OCI-LY7 (cell line): ENCODE measurements around the gene ZCRB1. TPM values are rescaled to one million over a fixed set of nuclear protein-coding genes. Genes with fewer than 3 reads are reported as not detected.
"Not testable (repeated sequence)": the region's sequence is repeated elsewhere in the genome, so short reads cannot be mapped to it uniquely, and the experiment has no call there.

Source experiments
- BruUV-seq: library from RNA; stranded (reverse); fragments of 400-500 nt; replicated peaks from 2 replicates; lab custom pipeline; 2021; lab: Mats Ljungman, UMichigan
- CTCF ChIA-PET: fragments of 300-600 bp; sonication (Branson Sonifier 250); formaldehyde crosslinking; loops from one replicate; lab custom pipeline; 2022; ENCODE audit warnings: antibody characterized with exemption; ENCODE audit not compliant: unreplicated experiment; lab: Charles Lee
- POLR2A ChIA-PET: fragments of 300-600 bp; sonication (Branson Sonifier 250); formaldehyde crosslinking; loops from one replicate; lab custom pipeline; 2022; ENCODE audit warnings: antibody characterized with exemption; lab: Charles Lee
- DNase-seq: peaks from one replicate; pipeline ENCODE4 v3.0.0-alpha.2; 2015; ENCODE audit warnings: low spot score
- H2AFZ ChIP-seq: fragments of 200-600 bp; sonication (generic), shearing (Covaris generic); 2 replicates; pipeline ENCODE4 v1.6.1; 2014; ENCODE audit warnings: mild to moderate bottlenecking, antibody characterized with exemption, low read length, moderate library complexity
- H3K27ac ChIP-seq: fragments of 200-600 bp; sonication (generic); 2 replicates; pipeline ENCODE4 v1.5.1; 2014; ENCODE audit warnings: mixed run types, low read depth, mild to moderate bottlenecking, moderate library complexity, low read length, inconsistent platforms; ENCODE audit not compliant: poor library complexity, severe bottlenecking
- H3K36me3 ChIP-seq: fragments of 200-600 bp; sonication (generic); 2 replicates; pipeline ENCODE4 v1.6.1; 2014; ENCODE audit warnings: mild to moderate bottlenecking, antibody characterized with exemption, low read length, moderate library complexity, mixed read lengths; ENCODE audit not compliant: insufficient read depth
- H3K4me1 ChIP-seq: fragments of 200-600 bp; sonication (generic); 2 replicates; pipeline ENCODE4 v1.5.1; 2014; ENCODE audit warnings: mild to moderate bottlenecking, low read length; ENCODE audit not compliant: insufficient read depth, poor library complexity, severe bottlenecking
- H3K4me2 ChIP-seq: fragments of 200-600 bp; sonication (generic); 2 replicates; pipeline ENCODE4 v1.6.1; 2014; ENCODE audit warnings: mild to moderate bottlenecking, low read length
- H3K4me3 ChIP-seq: fragments of 200-600 bp; sonication (generic); 2 replicates; pipeline ENCODE4 v1.5.1; 2014; ENCODE audit warnings: mild to moderate bottlenecking, low read depth, low read length; ENCODE audit not compliant: poor library complexity, severe bottlenecking
- H3K79me2 ChIP-seq: fragments of 200-600 bp; sonication (generic); 2 replicates; pipeline ENCODE4 v1.6.1; 2016; ENCODE audit warnings: low read depth, mild to moderate bottlenecking, low read length, moderate library complexity, mixed read lengths; ENCODE audit not compliant: insufficient read depth
- H3K9me2 ChIP-seq: fragments of 200-600 bp; sonication (generic); 2 replicates; pipeline ENCODE4 v1.6.1; 2016; ENCODE audit warnings: mild to moderate bottlenecking, low read length, mixed read lengths; ENCODE audit not compliant: insufficient read depth
- H3K9me3 ChIP-seq: fragments of 200-600 bp; sonication (generic); 2 replicates; pipeline ENCODE4 v1.6.1; 2014; ENCODE audit warnings: mild to moderate bottlenecking, mixed run types, low read length, mixed read lengths
- H4K20me1 ChIP-seq: fragments of 200-600 bp; sonication (generic); 2 replicates; pipeline ENCODE4 v1.6.1; 2014; ENCODE audit warnings: mild to moderate bottlenecking, antibody characterized with exemption, low read length, moderate library complexity, mixed read lengths; ENCODE audit not compliant: insufficient read depth
- EZH2phosphoT487 ChIP-seq: fragments of 200-600 bp; sonication (generic); IDR thresholded peaks from 2 replicates; pipeline ENCODE4 v1.6.1; 2018; ENCODE audit warnings: low read depth, borderline replicate concordance, mild to moderate bottlenecking, mixed run types, antibody characterized with exemption, low read length, moderate library complexity, mixed read lengths
- intact Hi-C: fragments of 100-400 bp; cut with micrococcal nuclease; formaldehyde crosslinking; loops from one replicate; pipeline ENCODE4 v1.10.0; 2022; ENCODE audit not compliant: unreplicated experiment
- total RNA-seq, 2 experiments: library from RNA; depleted of rRNA in 1 of 2; stranded (reverse); fragments of >200 nt in 1 of 2; shearing (Covaris generic) in 1 of 2; gene quantifications; 2 replicates each; pipeline ENCODE4 v1.2.3, GENCODE V29; 2014 to 2022
- TF ChIP-seq, protein P1 (sequence below): fragments of 200-600 bp; sonication (generic); conservative IDR thresholded peaks from 2 replicates; pipeline ENCODE4 v1.5.1; 2014; ENCODE audit warnings: mild to moderate bottlenecking, antibody characterized with exemption, low read length, moderate library complexity, mixed read lengths

Gene ZCRB1
- total RNA-seq, 2 experiments from 2014 or later: 25.7 to 56.0 TPM

DNA sequence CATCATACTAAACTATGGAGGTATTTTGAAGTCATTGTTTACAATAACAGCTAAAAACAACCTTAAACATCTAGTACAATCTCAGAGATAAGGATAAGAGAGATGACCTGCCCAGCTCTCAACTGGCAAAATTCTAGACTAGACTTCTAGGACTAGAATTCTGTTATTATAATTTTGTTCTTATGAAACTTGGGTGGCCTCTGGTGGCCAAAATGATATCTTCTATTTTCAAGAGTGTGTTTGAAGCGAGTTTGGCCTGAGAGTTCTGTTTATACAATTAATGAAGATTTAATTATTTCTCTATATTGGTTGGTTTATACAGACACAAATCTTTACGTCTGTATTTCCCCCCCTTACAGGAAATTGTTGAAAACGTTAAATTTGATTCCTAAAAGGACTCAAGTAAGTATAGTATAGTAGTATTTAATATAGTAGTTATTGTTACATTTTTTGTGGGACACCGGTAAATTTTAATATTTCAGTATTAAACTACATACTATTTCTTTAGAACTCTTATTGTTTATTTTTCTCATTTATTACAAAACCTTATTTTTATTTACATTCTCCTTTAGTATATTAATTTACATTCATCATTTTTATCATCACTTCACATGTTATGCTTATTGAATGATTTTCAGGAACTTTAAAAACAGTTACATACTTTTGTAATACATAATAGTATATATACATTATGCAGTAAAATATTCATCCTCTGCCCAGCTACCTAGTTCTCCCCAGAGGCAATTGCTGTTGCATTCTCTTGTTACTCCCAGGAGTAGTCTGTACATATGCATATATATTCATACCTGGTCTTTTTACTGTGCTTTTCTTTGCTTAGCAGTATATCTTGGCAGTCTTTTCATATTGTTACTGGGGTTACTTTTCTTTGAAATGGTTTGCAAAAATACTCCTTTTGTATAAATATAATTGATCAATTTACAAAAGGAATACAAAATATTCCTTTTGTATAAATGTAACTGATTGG, 6.7 kb upstream of the ZCRB1 start:
- no peak for TF ChIP-seq EZH2phosphoT487
- TF ChIP-seq, protein P1, sequence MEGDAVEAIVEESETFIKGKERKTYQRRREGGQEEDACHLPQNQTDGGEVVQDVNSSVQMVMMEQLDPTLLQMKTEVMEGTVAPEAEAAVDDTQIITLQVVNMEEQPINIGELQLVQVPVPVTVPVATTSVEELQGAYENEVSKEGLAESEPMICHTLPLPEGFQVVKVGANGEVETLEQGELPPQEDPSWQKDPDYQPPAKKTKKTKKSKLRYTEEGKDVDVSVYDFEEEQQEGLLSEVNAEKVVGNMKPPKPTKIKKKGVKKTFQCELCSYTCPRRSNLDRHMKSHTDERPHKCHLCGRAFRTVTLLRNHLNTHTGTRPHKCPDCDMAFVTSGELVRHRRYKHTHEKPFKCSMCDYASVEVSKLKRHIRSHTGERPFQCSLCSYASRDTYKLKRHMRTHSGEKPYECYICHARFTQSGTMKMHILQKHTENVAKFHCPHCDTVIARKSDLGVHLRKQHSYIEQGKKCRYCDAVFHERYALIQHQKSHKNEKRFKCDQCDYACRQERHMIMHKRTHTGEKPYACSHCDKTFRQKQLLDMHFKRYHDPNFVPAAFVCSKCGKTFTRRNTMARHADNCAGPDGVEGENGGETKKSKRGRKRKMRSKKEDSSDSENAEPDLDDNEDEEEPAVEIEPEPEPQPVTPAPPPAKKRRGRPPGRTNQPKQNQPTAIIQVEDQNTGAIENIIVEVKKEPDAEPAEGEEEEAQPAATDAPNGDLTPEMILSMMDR: peak; percentile 88
- H3K27ac ChIP-seq: no peak overlapping the region
- no peaks in the 10 kb centered on the region for H3K9me2 ChIP-seq
- no peaks in the 10 kb centered on the region for H3K9me3 ChIP-seq
- H3K4me2 ChIP-seq: peak overlapping the region; percentile 12; the same call in 1 of the 2 replicates
- H3K4me1 ChIP-seq: peaks cover 40% of the 10 kb centered on the region
- ChIA-PET CTCF (no interaction called here), POLR2A (interaction anchor here (1.1 kb wide), 1 partner anchor 93 kb away, joined by 4 read pairs; no protein-coding TSS in a partner anchor)
- peaks cover 96% of the 10 kb centered on the region for H3K79me2 ChIP-seq
- peaks cover 44% of the 10 kb centered on the region for H3K36me3 ChIP-seq
- BruUV-seq: no TSS peak
- peak; percentile 58 for DNase-seq
- H4K20me1 ChIP-seq: peaks cover 48% of the 10 kb centered on the region
- intact Hi-C loops: loop anchor here (2.0 kb wide), 2 partner anchors 204 to 308 kb away; no protein-coding TSS in a partner anchor
- H3K4me3 ChIP-seq: no peak overlapping the region
- H2AFZ ChIP-seq: no peak overlapping the region

DNA sequence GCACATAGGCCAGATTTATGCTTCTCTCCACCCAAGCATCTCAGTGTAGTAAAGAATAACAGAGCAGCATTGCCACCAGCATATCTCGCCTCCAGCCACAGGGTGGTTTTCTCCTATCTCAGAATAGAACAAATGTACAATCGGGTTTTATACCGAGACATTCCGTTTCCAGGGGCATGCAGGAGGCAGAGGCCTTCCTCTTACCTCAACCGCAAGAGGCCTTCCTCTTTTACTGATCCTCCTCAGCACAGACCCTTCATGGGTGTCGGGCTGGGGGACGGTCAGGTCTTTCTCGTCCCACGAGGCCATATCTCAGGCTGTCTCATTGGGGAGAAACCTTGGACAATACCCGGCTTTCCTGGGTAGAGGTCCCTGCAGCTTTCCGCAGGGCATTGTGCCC, 4.2 kb upstream of the ZCRB1 start:
- peak; percentile 31 for DNase-seq
- peaks cover 99% of the 10 kb centered on the region for H3K79me2 ChIP-seq
- peaks cover 46% of the 10 kb centered on the region for H3K4me1 ChIP-seq
- H2AFZ ChIP-seq, H3K9me3 ChIP-seq, H3K9me2 ChIP-seq, intact Hi-C loops, BruUV-seq, POLR2A ChIA-PET, CTCF ChIA-PET: not testable (repeated sequence)
- peaks cover 23% of the 10 kb centered on the region for H3K36me3 ChIP-seq
- peak overlapping the region; percentile 12 for H3K27ac ChIP-seq
- peak overlapping the region; percentile 30 for H3K4me3 ChIP-seq
- peak overlapping the region; percentile 41 for H3K4me2 ChIP-seq
- H4K20me1 ChIP-seq: peaks cover 57% of the 10 kb centered on the region

DNA sequence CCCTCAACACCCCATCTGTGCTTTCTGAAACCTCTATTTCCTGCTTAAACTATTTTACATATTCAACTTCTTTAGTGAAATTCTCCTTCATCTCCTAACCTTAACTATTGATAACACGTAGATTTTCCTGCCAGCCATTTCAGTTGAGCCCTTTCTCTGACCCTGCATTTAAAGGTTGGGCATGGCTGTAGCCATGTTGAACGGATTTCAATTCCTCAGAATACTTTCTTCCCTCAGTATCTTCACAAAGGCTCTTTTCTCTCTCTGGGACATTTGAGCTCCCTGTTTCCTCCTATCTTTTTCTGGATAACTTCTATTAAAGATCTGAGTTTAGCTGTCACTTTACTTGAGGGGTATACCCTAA, 1.3 kb upstream of the ZCRB1 start:
- intact Hi-C loops: loop anchor here (5.0 kb wide), 2 partner anchors 140 to 185 kb away; partner anchors contain the start of gene GXYLT1
- H3K36me3 ChIP-seq: peaks cover 17% of the 10 kb centered on the region; the same call in 1 of the 2 replicates
- H3K27ac ChIP-seq: peak overlapping the region; percentile 69
- peaks cover 75% of the 10 kb centered on the region for H3K79me2 ChIP-seq
- CTCF ChIA-PET: interaction anchor here (0.6 kb wide), 1 partner anchor 29 kb away, joined by 3 read pairs; no protein-coding TSS in a partner anchor
- H2AFZ ChIP-seq: no peak overlapping the region
- peaks cover 32% of the 10 kb centered on the region for H4K20me1 ChIP-seq
- peak overlapping the region; percentile 95 for H3K4me3 ChIP-seq
- H3K9me3 ChIP-seq: no peaks in the 10 kb centered on the region
- DNase-seq: no peak
- peak overlapping the region; percentile 83 for H3K4me2 ChIP-seq
- POLR2A ChIA-PET: interaction anchor here (0.6 to 1.8 kb wide), 9 partner anchors 9 to 724 kb away, joined by 3 to 13 read pairs (median 4); no protein-coding TSS in a partner anchor
- no TSS peak for BruUV-seq
- no peaks in the 10 kb centered on the region for H3K9me2 ChIP-seq
- no peak for TF ChIP-seq EZH2phosphoT487
- TF ChIP-seq, protein P1: no peak
- peaks cover 49% of the 10 kb centered on the region for H3K4me1 ChIP-seq
